GM08714 (cell line): Measurements from ENCODE around the gene THSD7A.

ENCODE experiments used
- H3K4me3 ChIP-seq: fragments of 200-500 bp; sonication (Bioruptor generic); 2 replicates; pipeline ENCODE4 v1.5.1; 2014; ENCODE audit warnings: mild to moderate bottlenecking, low read length, inconsistent platforms
- ZNF274 ChIP-seq: IDR thresholded peaks from 2 replicates; pipeline ENCODE4 v1.6.1; 2012; ENCODE audit warnings: mild to moderate bottlenecking, low read depth, low read length

Gene THSD7A

DNA sequence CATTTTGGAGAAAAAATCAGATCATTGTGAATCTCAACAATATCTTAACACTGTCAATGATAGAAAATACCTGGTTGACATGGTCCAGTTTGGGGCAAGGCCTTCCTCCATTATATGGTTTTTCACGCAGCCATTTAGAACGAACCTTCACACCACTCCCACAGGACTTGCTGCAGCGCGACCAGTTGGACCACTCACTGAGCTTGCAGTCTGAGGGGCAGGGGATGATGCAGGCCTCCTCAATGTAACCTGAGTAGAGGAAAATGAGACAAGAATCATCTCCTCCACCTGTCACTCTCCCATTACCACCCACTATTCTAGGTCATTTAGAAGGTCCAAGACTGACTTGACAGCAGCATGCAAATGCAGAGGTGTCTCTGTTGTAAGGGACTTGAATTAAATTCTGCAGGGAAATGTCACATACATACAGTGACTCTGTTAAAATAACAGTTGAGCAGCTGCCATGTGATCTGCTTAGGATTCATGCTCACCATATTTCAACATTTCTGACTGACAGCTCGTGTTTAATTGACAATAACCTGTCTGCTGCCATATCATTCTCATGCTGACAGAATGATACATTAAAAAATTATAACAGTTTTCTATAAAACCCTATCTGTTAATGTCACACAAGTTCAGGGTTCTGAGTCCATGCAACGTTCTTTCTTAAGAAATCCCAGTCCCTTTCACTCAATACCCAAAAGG lies 403.0 kb downstream of the THSD7A start:
- TF ChIP-seq ZNF274: no peak
- no peak overlapping the region for H3K4me3 ChIP-seq

DNA sequence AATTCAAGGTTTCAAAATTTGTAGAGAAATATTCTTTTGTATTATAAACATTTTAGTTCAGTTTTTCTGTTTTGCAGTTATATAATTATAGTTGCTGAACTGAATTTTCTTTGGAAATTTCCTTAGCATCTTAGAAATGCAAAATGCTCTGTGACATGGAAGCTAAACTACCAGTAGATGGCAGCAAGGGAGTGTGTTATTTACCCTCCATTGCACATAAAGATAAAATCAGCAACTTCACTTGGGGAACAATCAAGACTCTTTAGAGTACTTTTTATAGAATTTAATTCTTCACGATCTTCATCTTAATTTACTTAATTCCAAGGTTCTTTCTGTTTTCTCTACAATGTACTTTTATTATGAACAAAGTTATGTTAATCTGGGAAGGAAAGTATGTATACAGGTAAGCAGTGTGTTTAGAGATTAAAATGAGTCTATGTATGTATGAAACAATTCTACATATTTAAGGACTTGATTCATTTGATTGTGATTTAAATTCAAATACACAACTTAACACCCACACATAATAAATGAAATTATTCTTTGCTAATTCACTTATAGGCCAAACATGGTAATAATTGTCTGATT lies 404.2 kb downstream of the THSD7A start:
- no peak overlapping the region for H3K4me3 ChIP-seq
- no peak for TF ChIP-seq ZNF274

DNA sequence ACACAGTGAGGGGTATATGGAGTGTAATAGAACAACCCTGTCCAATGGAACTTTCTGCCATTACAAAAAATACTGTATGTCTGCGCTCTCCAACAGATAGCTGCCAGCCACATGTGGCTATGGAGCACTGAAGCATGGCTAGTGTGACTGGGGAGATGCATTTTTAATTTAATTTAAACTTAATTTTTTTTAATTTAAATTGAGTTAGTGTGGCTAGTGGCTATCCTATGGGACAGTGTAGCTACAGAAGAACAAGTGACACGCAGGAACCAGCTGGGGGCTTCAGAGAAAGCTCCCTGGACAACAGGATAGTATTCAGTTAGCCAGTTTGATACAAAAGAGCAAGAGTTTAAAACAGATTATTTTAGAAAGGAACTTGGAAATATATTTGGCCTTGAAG lies 408.0 kb downstream of the THSD7A start:
- TF ChIP-seq ZNF274: no peak
- H3K4me3 ChIP-seq: no peak overlapping the region

DNA sequence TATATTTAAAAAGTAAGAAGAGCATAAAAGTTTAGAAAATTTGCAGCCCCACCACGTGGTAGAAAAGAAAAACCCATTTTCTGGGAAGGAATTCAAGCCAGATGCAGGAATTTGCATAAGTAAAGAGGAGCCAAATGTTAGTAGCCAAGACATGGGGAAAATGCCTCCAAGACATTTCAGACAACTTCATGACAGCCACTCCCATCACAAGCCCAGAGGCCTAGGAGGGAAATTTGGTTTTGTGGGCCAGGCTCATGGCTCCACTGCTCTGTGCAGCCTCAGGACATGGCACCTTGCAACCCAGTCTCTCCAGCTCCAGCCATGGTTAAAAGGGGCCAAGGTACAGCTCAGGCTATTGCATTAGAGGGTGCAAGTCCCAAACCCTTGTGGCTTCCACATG lies 411.9 kb downstream of the THSD7A start:
- TF ChIP-seq ZNF274: no peak
- no peak overlapping the region for H3K4me3 ChIP-seq

DNA sequence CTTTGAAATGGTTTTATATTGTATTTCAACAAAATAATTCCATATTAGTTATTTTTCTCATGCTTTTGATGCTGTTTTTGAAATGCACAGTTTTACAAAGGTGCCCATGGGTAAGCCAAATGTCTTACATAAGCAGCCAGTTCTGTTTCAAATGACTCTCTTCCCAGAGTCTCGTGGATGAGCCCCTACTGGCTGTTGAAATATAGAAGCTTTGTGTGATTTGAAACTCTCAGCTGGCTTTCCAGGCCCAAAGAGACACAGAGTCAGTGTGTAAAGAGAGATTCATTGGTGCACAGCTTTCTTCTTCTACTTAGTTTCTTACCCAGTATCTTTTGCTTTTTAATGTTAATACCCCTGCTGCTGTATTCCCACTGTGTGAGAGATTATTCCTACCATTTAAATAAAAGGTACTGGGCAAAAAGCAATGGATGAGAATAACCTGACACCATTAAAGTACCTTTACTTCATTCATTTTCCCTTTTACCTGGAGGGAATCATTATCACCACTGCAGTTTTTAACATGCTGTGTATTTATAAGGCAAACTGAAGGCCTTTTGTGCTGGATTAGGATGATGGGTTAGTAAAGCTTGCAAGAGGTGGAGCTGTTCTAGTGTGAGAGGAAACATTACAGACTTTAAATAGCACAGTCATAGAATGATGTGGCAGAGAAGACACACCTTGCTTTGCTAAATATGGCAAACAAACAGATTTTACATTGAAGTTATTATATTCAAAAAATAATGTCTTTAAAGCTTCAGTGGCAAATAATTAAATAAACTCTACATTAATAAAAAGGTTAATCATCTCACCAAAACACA lies 415.1 kb downstream of the THSD7A start:
- H3K4me3 ChIP-seq: no peak overlapping the region
- TF ChIP-seq ZNF274: no peak

DNA sequence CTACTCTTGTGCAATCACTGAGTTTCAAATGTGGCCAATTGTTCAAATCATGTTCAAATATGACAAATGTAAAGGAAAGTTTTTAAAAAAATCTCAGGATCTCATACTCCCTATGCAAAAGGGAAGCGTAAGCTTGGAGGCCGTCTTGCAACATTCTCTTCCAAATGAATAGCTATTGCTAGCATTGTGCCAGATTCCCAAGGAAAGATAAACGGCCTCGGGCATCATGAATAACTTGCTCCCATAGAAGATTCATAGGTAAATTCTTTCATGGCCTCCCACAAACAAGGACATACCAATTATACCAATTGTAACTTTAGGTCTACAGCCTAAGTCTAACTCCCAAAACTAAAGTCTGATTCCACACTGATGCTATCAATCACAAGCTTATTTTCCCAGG lies 416.9 kb downstream of the THSD7A start:
- no peak overlapping the region for H3K4me3 ChIP-seq
- no peak for TF ChIP-seq ZNF274

DNA sequence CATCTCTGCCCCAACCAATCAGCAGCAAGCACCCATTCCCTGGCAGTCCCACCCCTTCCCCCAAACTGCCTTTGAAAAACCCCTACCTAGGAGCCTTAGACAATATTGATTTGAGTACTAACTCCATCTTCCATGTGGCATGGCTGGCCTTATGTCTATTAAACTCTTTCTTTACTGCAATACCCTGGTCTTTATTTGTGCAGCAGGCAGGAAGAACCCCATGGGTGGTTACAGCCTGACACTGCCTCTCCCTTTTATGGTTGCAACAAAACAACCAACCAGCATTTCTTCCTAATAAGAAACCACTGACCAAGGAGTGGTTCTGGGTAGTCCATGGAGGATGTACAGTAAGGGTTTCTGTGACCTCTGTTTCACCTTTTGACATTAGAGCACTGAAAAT lies 418.1 kb downstream of the THSD7A start:
- TF ChIP-seq ZNF274: no peak
- H3K4me3 ChIP-seq: no peak overlapping the region

DNA sequence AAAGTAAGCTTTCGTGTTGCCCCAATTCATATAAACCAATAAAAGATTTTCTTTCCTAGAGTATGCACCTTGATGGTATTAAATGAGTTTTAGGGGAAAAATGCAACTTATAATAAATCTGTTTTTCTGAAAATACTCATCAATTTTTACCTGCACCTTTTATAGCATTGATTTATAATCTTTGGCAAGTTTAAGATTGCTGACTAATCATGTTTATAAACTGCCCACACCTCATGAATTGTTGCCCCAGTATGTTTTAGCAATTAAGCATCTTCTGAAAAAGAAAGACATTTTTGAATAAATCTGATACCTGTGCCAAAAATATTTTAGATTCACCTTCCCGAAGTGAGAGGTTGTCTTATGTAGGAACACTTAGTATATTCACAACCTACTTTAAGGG lies 420.0 kb downstream of the THSD7A start:
- H3K4me3 ChIP-seq: no peak overlapping the region
- no peak for TF ChIP-seq ZNF274

DNA sequence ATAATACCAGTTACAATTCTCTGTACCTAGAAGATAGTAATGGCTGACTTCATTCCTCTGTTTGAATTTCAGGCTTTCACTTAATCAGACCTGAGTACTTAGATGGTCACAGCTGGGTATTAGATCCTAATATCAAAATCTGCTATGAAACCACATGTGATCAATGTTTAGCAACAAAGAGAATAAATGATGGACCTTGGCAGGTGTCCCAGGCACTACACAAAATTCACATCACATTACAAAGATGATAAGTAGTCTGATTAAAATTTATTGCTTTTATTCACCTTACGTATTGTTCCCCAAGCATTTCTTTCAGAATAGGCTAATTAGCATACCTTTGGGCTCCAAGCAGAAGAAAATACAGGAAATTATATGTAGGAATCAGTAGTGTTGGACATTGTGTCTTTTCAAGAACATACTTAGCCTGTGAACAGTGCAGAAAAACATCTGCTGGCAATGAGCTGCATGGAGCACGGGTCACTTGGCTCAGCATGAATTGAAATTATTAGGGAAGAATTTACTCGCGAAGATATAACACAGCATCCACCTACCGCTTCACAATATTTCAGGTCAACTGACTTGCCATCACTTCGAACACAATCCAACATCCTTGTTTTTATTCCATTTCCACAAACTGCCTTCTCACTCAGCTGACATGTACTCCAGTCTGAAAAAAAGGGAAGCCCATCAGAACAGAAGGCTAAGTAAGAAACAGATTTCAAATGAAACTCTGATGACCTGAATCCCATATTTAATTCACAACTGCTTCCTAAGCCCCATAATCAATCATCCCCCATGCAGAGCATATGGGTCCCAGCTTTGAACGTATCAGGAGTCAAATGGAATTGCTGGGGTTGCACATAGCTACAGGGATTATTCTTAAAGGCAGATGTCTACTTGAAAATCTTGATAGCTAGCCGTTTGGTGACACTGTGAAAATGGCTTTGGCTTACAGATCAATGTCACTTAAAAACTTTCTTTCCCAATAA lies 421.0 kb downstream of the THSD7A start:
- H3K4me3 ChIP-seq: no peak overlapping the region
- TF ChIP-seq ZNF274: no peak

DNA sequence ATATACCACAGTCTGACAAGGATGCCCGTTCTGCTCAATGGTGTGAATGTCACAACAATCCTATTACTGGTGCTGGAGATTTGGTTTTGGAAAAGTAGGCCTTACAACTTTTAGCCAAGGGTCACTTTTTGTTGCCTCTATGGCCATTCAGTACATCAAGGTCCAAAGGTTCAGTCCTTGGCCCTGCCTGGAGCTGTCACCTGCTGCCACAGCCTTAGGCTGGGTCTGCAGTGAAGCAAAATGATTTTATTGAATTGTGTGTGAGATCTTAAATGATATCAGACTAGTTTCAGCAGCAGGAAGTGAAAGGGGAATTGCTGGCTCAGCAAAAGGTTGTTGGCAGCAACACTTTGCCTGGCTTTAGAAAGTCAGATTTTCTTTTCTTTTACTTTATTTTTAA lies 427.6 kb downstream of the THSD7A start:
- no peak for TF ChIP-seq ZNF274
- H3K4me3 ChIP-seq: no peak overlapping the region

DNA sequence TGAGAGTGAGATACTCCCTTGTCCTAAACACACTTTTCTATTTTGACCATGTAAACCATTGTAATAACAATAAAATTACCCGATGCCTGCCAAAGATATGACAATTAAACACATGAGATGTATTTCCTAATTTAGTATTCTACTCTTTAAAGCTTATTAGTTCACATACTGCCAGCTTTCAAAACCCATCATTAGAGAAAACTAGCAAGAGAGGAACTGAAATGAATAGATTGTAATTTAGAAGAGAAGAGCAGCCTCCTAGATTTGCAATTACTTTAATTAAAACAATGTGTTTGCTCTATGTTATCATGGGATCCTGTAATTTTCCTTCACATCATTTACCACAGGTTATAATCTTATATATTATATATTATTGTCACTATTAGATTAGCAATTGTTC lies 428.2 kb downstream of the THSD7A start:
- H3K4me3 ChIP-seq: no peak overlapping the region
- TF ChIP-seq ZNF274: no peak

DNA sequence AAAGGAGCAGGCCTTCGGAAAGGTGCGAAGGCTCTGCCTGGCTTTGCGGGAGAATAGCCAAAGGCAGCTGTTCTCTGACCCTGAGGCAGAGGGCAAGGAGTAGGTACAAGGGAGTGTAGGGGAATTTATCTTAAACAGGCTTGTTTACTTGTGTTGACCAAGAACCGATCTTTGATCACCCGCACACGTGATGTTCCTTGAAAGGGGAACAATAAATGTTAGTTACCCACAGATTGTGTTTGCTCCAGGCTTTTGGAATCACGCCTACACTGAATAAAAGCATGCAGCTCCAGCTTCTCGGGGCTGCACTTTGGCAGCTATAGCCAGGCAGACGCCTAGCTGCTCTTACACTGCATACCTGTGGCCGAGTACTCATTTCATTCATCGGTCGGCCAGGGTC lies 437.6 kb downstream of the THSD7A start:
- no peak overlapping the region for H3K4me3 ChIP-seq
- no peak for TF ChIP-seq ZNF274

DNA sequence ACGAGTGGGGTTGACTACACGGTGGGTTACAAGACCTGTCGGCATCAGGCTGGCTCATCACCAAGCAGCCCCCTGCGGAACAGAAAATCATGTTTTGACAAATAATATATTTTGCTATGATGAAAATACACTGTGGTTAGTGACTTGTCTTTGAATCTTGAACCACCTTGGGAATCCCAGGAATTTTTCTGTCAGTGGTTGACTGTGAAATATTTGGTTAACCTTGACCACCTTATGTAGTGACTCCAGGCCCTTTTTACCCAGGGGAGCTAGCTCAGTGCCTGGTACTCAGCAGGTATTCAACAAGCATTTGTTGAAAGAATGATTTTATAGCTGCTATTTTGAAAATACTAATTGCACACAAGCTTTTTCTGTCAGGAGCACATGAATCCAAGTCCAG lies 452.4 kb downstream of the THSD7A start:
- TF ChIP-seq ZNF274: no peak
- H3K4me3 ChIP-seq: no peak overlapping the region

DNA sequence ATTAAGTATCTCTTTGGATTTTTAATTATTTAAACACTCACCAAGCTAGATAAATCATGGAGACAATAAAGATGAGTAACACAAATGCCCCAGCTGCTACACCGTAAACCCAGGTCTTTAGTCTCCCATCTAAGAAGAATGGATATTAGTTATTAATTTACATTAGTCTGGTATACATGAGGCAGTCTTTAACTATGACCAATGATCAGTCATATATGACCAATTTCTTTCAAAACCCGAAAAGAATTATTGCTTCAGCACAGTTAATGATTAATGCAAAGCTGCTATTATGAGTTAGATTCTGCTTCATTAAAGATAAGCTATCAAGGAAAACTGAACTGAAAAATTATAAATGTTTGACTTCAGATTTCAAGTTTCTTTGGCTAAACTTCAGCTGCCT lies 455.5 kb downstream of the THSD7A start:
- TF ChIP-seq ZNF274: no peak
- H3K4me3 ChIP-seq: no peak overlapping the region

DNA sequence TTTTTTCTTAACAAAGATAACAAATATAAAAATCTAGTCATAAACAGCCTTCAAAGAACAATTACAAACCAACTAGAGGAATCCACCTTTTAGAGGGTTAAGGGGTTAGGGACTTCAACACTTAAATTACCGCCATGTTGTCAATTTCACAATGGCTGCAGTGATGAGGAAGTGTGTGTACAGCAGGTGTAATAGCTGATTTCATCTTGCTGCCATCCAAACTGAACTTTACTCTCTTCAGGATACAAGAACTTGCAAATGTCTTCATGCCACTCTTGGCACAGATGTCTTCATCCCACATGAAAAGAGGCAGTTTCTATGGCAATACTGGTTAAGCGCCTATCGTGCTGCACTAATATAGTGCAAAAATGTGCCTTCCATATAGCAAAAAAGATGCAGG lies 457.4 kb downstream of the THSD7A start:
- no peak for TF ChIP-seq ZNF274
- no peak overlapping the region for H3K4me3 ChIP-seq
